SHP77 (cell line): ENCODE measurements around the gene POU6F2.

Source experiments
- DNase-seq, 2 experiments: peaks; one replicate each; lab custom pipeline; 2025; lab: John Stamatoyannopoulos, UW

Gene POU6F2

DNA sequence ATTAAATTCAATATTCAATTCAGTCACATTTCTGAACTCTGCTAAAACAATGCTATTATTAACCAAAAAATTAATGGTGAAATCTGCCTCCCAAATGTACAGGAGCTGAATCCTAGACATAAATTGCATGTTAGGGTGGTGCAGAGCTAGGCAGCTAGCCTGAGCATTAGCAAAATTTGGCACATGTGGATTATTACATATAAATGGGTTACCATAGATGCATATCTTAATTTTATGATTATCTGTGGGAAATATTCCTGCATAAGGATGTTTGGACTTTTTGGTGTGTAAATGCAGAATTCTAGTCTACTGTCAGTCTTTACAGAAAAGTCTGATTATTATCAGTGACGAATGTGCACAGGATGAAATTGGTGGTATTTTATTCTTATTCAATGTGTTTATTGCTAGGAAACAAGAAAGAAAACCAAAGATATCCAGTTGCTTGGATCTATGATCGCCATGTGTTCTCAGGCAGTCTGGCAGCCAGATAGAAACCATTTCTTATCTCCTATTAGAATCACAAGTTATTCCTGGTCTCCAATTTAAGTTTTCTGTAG is 150.7 kb downstream of the POU6F2 start:
- no peak for DNase-seq

DNA sequence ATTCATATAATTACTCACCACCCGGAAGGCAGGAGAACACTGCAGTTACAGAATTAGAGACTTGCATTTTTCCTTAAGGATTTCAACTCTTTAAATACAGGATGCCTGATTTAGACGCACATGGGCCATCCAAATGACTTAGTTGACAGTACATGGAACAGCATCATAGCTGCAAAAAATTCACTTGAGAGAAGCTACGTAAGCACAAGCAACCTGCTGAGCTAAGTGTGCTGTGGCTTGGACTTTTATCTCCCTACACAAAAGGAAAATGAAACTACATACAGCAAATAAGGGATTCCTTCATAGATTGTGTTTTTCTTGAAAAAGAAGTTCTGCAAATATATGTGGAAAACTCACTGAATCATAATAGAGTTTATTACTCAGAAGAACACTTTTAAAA is 152.6 kb downstream of the POU6F2 start:
- DNase-seq = no peak

DNA sequence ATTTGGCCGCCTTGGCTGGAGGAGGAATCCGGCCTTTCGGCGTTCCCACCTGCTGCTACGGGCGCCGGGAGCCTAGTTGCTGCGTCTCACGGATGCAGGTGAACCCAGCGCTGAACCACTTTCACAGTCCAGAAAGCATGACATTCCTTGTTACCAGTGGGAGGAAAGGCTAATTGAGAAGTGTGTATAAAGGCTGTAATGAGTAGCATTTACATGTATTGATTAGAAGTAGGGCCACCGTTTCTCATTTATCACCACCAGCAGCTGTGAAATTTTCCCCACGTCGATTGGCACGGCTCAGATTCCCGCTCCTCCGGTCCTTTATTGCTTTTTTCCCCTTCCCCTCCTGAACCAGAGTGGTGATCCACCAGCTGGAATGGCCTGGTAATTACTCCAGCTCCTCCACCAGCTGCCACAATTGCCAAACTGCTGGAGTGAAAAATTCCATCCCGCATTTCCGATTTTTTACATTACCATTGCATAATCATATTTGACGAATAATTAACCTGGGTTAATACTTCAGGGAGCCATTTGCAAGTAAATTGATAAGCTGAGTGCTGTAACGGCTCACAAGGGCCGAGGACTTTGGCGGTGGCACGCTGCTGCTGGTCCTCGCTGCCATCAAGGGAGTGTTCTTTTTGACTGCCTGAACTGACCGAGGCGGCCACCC is 153.3 kb downstream of the POU6F2 start:
- no peak for DNase-seq

DNA sequence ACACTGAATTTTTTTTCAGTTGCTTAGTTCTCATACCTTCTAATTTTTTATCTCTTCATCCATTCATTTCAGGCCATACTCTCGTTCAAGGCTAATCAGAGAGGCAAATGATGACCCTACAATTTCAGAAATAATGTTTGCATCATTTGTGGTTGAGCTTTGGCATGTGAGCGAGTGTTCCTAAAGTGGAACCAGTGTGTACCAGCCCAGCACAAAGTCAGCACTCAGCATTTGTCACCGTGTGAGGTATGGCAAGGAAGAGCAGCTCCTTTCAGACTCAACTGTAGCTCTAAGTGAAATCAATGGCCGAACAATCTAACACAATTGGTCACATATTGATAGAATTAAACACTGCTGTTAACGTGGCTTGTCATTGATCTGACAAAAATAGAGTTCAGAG is 154.6 kb downstream of the POU6F2 start:
- no peak for DNase-seq

DNA sequence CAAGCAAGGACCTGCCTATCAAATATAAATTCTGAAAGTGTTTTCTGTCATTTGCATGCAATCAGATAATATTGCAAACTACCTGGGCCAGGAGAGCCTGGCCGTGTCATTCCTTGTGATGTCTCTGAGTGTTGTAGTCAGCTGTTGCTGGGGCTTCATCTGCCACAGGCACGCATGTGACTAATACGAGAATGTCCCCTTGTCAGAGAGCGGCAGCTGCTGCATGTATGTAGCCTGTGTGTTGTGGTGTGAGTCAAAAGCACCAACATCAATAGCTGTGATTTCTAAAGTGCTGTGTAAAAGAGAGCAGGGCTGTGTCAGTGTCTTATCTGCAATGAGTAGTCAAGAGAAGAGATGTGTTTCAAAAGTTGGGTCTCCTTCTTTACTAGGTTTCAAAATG is 155.4 kb downstream of the POU6F2 start:
- no peak for DNase-seq

DNA sequence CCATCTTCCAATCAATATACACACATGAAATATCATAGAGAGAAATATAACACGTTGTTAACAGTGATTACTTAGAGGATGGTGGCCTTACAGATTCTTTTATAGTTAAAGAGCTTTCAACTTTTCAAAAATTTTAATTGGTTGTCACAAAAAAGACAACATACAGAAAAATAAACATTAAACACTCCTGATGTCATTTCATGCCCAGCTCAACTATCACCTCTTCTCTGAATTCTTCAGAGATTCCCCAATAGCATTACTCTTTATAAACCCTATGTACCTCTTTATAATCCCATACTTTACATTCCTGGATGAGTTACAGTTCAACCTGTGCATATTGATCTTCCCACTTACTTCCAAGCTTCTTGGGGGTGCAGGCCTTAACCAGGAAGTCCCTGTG is 159.8 kb downstream of the POU6F2 start:
- DNase-seq = no peak

DNA sequence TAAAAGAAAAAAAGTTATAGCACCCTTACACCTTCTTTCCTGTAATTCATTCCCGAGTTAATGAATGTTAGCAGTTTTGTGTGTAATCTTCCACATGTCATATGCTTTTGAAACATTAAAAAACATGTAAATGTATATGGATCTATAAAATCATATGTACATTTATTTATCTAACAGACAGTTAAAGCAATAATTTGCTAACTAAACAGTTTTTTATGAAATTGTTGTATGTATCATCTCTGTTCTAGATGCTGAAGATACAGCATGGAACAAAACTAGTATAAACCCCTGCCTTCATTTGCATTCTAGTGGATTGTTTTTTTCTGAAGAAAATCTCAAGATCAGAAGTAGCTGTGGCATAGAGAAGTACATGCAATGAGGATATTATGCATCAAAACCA is 165.0 kb downstream of the POU6F2 start:
- DNase-seq = no peak

DNA sequence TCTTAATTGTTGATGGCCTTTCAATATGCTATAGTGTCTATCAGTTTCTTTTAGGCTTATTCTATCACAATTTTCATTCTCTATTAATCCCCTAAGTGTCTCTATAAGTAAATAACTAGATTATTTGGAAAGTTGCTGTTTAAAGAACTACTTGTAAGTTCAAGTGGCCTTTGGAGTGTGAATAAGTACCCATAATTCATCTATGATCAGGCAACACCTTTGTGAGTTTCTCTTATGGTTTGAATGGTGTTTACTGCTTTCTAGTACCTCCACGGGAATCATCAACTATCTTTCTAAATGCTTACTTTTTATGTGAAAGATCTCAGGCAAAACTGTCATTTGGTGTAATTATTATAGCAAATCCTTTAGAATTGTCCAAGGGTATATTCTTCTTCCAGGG is 166.7 kb downstream of the POU6F2 start:
- no peak for DNase-seq

DNA sequence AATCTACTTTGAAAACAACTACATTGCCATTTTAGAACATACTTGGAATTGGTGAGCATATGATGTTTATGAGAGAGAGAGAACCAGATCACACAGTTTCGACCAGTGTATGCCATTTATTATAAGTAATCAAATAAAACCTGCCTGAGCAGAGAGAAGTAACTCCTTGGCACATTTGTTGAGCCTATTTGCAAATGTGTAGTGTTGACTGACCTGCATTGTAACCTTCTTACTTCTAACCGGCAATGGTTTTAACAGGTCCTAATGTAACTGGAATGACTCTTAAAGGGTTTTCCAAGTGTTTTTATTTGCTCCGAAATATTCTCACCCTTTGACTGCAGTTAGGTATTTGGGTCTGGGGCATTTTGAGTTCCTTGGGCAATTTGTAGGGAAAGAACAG is 167.6 kb downstream of the POU6F2 start:
- DNase-seq = no peak

DNA sequence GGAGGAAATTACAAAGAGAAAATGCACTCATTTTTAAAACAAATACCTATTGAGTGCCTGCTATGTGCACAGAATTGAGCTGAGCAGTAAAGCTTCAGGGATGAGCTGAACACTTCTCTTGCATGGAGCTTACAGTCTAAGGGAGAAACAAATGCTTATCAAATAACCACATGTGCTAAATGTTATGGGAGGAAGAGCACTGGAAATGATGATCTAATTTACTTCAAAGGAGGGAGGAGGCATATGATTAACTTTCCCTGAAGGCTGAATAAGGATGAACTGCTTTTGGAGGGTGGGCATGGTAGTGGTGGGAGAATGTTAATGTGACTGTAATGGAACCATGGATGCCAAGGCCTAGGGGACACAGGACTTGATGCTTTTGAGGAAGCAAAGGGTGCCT is 168.2 kb downstream of the POU6F2 start:
- no peak for DNase-seq

DNA sequence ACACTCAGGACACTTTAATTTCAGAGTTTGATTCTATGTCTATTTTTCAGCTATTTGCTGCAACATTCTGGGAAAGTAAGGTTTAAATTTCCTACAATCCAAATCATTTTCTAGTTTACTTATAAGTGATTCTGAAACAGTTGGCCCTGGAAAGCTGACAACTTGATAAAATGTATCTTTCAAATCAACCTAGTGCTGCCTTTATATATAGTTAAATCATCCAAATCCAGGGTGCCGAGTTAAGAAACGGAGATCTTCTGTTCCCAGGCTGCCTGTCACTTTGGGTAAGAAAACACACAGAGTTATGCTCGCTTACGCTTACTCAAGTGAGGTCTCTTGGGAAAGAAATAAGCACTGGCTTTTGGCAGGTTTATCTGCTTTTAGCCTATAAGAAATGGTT is 175.0 kb downstream of the POU6F2 start:
- no peak for DNase-seq

DNA sequence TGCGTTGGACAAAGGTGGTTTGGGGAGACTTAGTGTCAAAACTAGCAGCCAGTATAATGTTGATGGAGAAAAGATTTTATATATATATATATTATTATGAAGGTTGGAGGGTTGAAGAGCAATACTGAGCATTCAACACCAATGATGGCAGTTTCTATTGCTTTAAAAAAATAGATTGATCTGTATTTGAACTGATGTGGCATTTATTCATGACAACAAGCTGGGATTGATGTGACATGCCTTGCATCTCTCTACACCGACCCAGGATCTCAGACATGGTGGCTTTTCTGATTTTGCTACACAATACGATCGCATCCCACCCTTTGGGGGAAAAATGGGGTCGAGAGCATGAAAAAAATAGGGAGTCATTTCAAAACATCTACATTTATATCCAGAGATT is 175.4 kb downstream of the POU6F2 start:
- DNase-seq = no peak

DNA sequence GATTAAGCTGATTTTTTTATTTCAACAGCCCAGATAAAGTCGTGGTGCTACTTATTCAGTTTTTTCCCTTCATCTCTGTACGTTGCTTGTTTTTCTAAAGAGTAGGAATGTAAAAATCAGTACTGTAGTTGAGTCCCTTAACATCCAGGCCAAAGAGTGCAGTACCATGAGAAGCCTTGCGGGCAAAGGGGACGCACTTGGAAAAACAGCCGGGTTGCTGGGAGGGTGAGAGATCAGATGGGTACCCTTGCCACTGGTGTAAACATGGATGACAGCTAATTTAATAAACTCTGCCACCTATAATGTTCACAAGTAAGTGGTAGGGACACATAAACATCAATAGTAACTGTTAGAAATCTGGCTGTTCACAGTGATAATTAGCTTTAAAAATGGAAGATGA is 175.9 kb downstream of the POU6F2 start:
- DNase-seq = no peak

DNA sequence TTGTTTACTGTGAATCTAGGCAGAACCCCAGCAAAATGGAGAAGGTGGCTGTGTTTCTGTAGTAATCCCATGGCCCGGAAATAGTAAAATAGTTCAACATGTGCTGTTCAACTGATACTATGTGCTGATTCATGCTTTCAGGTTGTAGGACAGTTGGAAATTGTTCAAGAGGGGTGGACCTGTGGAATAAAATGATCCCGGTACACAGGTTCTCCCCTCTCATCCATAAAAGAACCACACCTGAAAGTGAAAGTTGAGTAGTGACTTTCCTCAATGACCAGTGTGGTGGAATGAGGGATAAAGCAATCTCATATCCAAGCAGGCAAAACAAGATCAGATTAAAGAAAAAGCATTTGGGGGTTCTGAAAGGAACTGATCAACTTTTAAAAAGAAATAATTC is 177.1 kb downstream of the POU6F2 start:
- no peak for DNase-seq

DNA sequence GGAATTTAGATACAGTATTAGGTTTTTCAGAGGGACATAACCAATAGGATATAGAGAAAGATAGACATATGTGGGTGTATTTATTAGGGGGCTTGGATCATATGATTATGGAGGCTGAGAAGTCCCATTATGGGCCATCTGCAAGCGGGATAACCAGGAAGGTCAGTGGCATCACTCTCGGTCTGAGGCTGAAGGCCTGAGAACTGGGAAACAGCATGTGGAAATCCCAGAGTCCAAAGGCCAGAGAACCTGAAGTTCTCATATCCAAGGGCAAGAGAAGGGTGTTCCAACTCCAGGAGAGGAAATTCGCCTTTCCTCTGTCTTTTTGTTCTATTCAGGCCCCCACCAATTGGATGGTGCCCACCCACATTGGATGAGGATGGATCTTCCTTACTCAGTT is 180.7 kb downstream of the POU6F2 start:
- no peak for DNase-seq

DNA sequence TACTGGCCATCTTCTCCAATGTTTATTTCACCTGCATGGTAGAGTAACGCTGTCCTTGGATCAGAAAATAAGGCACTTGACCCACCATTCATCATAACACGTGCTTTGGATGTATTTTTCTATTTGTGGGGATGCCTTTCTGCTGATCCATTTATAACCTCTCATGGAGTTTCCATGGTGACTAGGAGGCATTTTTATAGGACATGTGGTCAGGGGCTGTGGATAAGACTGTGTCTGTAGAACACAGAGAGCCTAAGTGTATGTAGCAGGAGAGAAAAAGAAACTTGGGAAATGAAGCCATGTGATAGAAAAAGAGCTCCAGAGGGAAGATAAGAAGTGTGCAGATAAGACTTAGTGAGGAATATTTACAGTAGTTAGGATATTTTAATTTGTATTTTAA is 184.2 kb downstream of the POU6F2 start:
- no peak for DNase-seq

DNA sequence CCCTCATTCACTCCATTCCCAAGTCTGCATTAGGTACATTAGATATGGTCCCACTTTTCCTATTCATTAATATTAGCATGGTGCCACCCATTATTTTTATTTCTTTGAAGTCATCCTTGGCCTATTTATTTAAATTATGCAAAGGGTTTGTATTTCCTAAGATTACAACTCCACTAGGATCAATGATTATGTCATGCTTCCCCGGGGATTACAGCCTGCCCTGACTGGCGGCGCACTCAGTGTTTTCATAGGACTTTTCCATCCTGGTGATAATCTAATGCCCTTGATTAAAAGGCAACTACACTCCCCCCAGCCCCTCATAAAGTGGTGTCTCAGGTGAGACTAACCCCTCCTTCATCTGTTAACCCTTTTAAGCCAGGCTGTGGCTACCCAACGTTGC is 187.2 kb downstream of the POU6F2 start:
- DNase-seq = no peak

DNA sequence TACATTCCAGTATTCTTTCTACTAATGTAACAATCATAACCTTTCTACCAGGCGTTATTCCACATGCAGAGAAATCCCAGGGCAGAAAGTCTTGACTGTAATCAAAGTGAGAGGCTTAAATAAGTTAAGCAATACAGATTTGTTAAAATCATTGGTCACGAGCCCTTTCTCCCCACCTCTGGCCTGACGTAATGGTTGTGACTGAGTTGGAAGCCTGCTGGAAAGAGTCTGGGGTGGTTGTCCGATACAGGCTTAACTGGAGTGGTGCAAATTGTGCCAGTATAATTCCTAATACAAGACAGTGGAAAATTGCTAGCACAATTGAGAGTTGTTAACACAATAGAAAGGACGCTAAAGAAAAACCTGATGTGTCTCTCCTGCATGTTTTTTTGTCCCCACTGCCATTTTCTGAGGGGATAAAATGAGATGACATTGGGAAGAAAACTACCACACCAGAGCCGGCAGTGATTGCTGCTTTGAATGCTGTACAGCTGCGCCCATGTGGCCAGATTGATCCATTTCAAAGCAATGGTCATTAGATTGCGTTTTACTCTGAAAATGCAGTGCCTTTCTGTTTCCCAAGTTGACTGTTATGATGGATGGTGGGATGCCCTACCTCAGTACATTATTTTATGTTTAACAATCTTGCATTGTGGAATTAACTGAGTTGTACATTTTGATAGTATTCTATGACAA is 190.8 kb downstream of the POU6F2 start:
- no peak for DNase-seq

DNA sequence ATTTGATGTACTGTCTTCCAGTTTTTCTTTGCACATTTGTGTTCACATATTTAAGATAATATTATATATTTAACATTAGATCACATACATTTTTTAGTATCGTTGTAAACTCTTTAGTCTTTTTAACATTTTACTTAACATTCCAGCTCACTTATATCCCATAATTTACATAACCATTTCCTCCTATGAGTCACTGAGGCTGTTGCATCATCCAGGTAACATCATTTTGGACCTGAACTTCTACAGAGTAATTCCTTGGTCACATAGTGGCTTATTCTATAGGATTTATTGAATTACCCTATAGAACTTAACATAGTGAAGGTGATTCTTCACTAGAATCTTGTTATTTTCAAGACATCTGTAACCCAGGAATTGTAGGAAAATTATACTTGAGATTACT is 194.4 kb downstream of the POU6F2 start:
- no peak for DNase-seq

DNA sequence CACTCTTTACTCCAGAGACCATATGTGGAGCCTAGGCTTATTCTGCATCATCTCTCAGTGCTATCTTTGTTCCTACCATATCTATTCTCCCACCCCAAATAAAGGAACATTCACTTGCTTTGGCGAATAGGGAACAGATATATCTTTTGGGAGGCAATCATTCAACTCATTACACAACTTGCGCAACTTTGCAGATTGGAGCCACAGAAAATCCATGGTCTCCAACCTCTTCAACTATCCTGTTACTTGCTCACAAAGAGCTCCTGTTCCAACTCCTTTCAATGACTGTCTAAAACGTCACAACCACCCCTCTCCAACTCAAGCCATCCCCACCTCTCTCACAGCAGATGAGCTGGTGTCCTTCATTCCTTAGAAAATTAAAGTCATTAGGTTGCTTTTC is 203.7 kb downstream of the POU6F2 start:
- DNase-seq = no peak

DNA sequence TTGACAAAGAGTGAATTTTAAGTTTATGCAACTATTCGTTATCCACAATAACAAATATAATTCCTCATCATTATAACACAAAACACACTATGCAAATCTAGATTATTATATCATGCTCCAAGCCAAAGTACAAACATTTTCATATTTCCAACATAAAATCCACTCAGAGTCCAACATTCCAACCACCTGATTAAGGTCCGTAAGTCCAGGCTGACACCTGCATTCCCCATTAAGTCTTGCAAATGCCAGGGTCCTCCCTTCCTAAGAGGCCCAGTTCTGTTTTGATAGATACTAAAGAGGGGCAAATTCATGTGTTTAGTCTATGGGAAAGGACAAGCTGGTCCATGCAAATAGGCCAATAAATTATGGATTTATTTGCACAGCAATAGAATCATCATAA is 206.1 kb downstream of the POU6F2 start:
- DNase-seq = no peak

DNA sequence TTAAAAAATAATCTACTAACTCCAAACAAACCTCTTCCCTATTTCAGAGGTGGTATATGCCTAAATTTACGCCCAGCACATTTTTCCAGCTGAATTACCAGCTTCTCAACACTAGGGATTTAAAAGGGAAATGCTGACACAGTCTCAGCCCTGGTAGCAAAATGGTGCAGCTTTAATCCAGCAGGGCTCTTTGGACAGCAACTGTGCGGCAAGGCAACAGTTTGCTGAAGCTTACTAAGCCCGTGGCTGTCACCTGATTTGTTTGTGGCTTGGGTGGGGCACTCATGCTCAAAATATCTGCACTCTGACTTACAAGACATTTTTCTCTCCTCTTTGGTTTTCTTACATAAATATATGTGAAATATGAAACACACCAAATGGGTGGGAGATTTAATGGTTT is 206.7 kb downstream of the POU6F2 start:
- no peak for DNase-seq

DNA sequence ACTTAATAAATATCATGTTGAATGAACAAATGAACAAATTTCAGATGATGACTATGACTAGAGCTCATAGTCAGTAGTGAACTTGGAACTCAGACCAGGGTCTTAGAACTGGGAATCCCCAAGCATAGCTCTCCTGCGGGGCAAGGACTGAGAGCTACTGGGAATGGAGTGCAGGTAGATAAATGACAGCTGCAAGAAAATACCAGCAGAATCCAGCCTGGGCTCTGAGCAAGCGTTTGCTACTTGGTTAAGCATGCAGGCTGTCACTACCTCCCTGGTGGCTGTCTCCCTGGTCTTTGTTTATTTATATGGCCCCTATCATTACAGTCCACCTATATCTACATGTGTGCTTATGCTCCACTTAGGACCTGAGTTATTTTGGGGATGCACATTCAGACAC is 208.4 kb downstream of the POU6F2 start:
- no peak for DNase-seq

DNA sequence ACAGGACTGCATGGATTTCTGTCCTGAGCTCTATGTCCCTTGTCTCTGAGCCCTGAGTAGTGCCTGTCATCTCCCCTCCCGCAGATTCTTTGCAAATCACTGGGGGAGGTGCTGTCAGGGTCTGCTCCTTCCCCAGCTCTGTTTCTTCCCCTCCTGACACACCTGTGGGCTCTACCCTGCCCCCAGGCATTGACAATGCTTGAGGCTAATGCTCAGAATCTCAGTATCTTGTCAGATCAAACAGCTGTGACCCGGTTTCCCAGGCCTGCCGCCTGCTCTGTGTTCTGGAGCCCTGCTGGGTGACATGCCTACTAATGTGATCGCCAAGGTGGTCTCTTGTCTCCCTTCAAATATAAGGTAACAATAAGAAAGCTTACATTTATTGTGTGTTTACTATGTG is 209.0 kb downstream of the POU6F2 start:
- no peak for DNase-seq
